ENCODE results near the gene COBL.

Gene COBL

DNA sequence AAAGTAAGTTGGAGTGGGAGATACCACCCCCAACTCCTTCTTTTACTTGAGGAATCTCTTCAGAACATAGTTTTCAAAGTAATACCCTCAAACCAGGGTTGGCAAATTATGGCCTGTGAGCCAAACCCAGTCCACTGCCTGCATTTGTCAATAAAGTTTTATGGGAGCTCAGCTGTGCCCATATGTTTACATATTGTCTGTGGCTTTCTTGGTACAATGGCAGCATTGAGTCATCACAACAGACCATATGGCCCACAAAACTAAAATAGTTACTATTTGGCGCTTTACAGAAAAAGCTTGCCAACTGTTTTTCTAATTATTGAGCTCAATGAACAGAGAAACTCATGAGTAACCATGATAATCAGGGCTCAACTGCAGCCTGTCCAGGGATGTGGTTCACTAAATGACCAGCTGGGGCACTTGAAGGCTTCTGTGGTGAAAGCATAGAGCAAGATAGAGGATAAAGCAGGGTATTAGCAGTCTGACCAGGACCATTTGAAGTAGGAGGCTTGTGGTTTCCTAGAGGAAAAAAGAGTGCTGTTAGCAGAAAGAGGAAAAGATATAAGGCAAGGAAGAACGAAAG, 337.9 kb downstream of the COBL start:
- DNase-seq (ENCODE audit: low read depth, low spot score): peak; percentile 62
- TF ChIP-seq, protein P1, sequence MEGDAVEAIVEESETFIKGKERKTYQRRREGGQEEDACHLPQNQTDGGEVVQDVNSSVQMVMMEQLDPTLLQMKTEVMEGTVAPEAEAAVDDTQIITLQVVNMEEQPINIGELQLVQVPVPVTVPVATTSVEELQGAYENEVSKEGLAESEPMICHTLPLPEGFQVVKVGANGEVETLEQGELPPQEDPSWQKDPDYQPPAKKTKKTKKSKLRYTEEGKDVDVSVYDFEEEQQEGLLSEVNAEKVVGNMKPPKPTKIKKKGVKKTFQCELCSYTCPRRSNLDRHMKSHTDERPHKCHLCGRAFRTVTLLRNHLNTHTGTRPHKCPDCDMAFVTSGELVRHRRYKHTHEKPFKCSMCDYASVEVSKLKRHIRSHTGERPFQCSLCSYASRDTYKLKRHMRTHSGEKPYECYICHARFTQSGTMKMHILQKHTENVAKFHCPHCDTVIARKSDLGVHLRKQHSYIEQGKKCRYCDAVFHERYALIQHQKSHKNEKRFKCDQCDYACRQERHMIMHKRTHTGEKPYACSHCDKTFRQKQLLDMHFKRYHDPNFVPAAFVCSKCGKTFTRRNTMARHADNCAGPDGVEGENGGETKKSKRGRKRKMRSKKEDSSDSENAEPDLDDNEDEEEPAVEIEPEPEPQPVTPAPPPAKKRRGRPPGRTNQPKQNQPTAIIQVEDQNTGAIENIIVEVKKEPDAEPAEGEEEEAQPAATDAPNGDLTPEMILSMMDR (IDR thresholded peaks at IDR 0.05; ENCODE audit: low read depth, low read length): peak; percentile 30
- no peak overlapping the region for H3K4me3 ChIP-seq (ENCODE audit: low read depth, low read length)
- in situ Hi-C loops (cut with HindIII; ENCODE audit: low sequenced_read_pairs): no loop called here

DNA sequence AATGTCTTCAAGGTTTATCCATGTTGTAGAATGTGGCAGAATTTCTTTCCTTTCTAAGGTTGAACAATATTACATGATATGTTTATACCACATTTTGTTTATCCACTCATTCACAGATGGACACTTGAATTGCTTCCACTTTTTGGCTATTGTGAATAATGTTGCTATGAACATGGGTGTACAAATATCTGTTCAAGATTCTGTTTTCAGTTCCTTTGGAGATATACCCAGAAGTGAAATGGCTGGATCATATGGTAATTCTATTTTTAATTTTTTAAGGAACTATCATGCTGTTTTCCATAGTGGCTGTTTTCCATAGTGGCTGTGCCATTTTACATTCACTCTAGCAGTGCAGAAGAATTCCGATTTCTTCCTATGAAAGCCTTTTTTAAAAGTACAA, 339.2 kb downstream of the COBL start:
- in situ Hi-C loops (cut with HindIII; ENCODE audit: low sequenced_read_pairs): no loop called here
- TF ChIP-seq, protein P1 (IDR thresholded peaks at IDR 0.05; ENCODE audit: low read depth, low read length): no peak
- no peak for DNase-seq (ENCODE audit: low read depth, low spot score)
- no peak overlapping the region for H3K4me3 ChIP-seq (ENCODE audit: low read depth, low read length)

DNA sequence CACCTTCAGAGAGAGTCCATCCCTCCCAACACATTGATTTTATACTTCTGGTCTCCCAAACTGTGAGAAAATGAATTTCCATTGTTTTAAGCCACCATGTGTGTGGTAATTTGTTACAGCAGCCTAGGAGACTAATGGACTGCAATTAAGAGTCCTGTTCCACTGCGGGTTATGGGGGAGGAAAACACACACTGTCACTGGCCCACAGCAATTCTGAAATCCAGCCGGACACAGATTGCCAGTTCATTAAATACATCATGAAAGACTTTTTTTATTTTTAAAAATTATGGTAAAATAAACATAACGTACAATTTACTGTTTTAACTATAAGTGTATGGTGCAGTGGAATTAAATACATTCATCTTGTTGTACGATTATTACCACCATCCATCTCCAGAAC, 340.5 kb downstream of the COBL start:
- in situ Hi-C loops (cut with HindIII; ENCODE audit: low sequenced_read_pairs): no loop called here
- TF ChIP-seq, protein P1 (IDR thresholded peaks at IDR 0.05; ENCODE audit: low read depth, low read length): no peak
- H3K4me3 ChIP-seq (ENCODE audit: low read depth, low read length): no peak overlapping the region
- DNase-seq (ENCODE audit: low read depth, low spot score): no peak

DNA sequence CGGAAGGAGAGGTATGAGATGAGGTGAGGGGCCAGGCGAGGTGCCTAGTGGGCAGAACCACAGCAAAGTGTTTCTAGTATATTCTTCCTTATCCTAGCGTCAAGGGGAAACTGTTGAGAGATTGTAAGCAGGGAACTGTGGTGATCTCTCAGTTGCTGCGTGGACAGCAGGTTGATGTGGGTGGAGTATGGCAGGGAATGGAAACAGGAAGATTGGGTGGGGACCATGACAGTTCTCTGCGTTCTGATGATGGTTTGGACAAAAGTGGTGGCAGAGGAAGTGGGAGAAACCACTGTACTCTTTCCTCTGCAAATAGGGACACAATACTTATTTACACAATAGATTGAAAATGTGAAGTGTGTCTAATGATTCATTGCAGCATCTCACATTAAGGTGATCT, 342.4 kb downstream of the COBL start:
- H3K4me3 ChIP-seq (ENCODE audit: low read depth, low read length): no peak overlapping the region
- TF ChIP-seq, protein P1 (IDR thresholded peaks at IDR 0.05; ENCODE audit: low read depth, low read length): no peak
- in situ Hi-C loops (cut with HindIII; ENCODE audit: low sequenced_read_pairs): no loop called here
- DNase-seq (ENCODE audit: low read depth, low spot score): no peak

DNA sequence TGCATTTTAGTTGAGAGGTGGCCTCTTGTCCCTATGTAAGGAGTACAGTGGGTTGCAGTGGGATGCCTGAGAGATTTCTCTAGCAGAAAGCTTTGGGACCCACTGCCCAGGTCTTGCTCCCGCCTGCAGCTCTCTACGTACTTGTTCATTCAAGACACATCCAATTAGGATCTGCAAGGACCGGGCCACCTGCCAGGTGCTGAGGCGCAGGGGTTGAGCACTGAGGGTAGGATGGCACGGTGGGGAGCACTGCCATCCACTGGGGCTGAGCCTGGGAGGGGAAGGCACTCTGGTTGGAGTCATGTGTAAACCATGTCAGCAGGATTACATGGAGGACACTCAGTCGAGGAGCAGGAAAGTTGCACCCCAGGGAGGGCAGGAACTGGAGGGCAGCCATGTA, 342.8 kb downstream of the COBL start:
- TF ChIP-seq, protein P1 (IDR thresholded peaks at IDR 0.05; ENCODE audit: low read depth, low read length): no peak
- in situ Hi-C loops (cut with HindIII; ENCODE audit: low sequenced_read_pairs): no loop called here
- no peak overlapping the region for H3K4me3 ChIP-seq (ENCODE audit: low read depth, low read length)
- no peak for DNase-seq (ENCODE audit: low read depth, low spot score)

DNA sequence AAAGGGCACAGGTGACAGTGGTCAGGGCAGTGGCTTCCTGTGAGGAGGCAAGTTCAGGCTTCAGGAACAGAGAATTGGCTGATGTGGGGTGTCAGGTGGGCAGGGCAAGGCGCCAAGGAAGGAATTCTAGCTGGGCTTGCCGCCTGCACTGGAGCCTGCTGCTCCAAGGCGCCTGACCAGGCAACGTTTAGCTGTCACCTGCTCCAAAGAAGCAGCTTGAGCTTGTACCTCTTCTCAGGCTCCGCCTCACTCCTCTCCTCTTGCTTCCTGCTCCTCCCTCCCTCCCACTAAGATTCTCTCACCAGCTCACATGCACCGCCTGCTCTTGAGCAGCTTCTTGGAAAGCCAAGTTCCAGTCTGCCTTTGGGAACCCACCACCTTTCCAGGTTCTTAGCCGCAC, 346.5 kb downstream of the COBL start:
- no peak overlapping the region for H3K4me3 ChIP-seq (ENCODE audit: low read depth, low read length)
- TF ChIP-seq, protein P1 (IDR thresholded peaks at IDR 0.05; ENCODE audit: low read depth, low read length): no peak
- no peak for DNase-seq (ENCODE audit: low read depth, low spot score)
- in situ Hi-C loops (cut with HindIII; ENCODE audit: low sequenced_read_pairs): no loop called here
